ENCODE results near the gene MACF1.
"Not testable (repeated sequence)": the region's sequence is repeated elsewhere in the genome, so short reads cannot be mapped to it uniquely, and the experiment has no call there.

Gene MACF1

GRCh38 chr1:39524591-39525365, 320.3 kb downstream of the MACF1 start:
- no peak for DNase-seq

- no peak for DNase-seq
These were observed 321.1 kb downstream of the MACF1 start for GRCh38 chr1:39525366-39526165.

- no peak for DNase-seq
These were observed 322.1 kb downstream of the MACF1 start for GRCh38 chr1:39526466-39527189.

GRCh38 chr1:39527190-39527579, 322.7 kb downstream of the MACF1 start:
- not testable (repeated sequence) for DNase-seq

- no peak for DNase-seq
These were observed 323.6 kb downstream of the MACF1 start for GRCh38 chr1:39528082-39528481.

GRCh38 chr1:39529901-39530535, 325.5 kb downstream of the MACF1 start:
- DNase-seq: no peak

GRCh38 chr1:39531526-39531925, 327.0 kb downstream of the MACF1 start:
- no peak for DNase-seq

GRCh38 chr1:39533442-39533841, 328.9 kb downstream of the MACF1 start:
- no peak for DNase-seq
